Activated naive CD4-positive, alpha-beta T cell treated with anti-CD3 and anti-CD28 coated beads for 36 hours (primary cell): ENCODE measurements around the gene ARL2BP. TPM values are rescaled to one million over a fixed set of nuclear protein-coding genes. Genes with fewer than 3 reads are reported as not detected.
A peak's percentile ranks its signal among the peaks of the same experiment; 100 is the strongest.

Experiments
- CTCF ChIA-PET: fragments of 350-600 bp; sonication (Branson Sonifier 250); formaldehyde crosslinking; loops from one replicate; lab custom pipeline; 2021; ENCODE audit warnings: antibody characterized with exemption; lab: Charles Lee
- DNase-seq: peaks from one replicate; pipeline ENCODE4 v3.0.0-alpha.2; 2020
- H3K27ac Mint-ChIP-seq: one replicate; pipeline ENCODE4 v1.8.0; 2021; ENCODE audit warnings: mild to moderate bottlenecking, mixed read lengths
- H3K27me3 Mint-ChIP-seq: one replicate; pipeline ENCODE4 v1.8.0; 2021; ENCODE audit warnings: low read depth, mixed read lengths
- H3K36me3 Mint-ChIP-seq: one replicate; pipeline ENCODE4 v1.8.0; 2021; ENCODE audit warnings: low read depth, mixed read lengths
- H3K4me1 Mint-ChIP-seq: one replicate; pipeline ENCODE4 v1.8.0; 2021; ENCODE audit warnings: low read depth, mixed read lengths
- H3K4me3 Mint-ChIP-seq: one replicate; pipeline ENCODE4 v1.8.0; 2021; ENCODE audit warnings: mild to moderate bottlenecking, moderate library complexity, mixed read lengths
- H3K9me3 Mint-ChIP-seq: one replicate; pipeline ENCODE4 v1.8.0; 2021; ENCODE audit warnings: mixed read lengths
- intact Hi-C: fragments of 100-400 bp; cut with micrococcal nuclease; formaldehyde crosslinking; loops from one replicate; pipeline ENCODE4 v1.15.1; 2023
- total RNA-seq, 2 experiments: library from RNA; stranded (reverse); gene quantifications; one replicate each; pipeline ENCODE4 v1.2.3, GENCODE V29; 2021

The ARL2BP gene
- total RNA-seq, 2 experiments from 2014 or later, result 11.0 to 11.2 TPM

GRCh38 chr16:57223057-57223456 lies 22.0 kb upstream of the ARL2BP start:
- Mint-ChIP-seq H3K27ac (no peak overlapping the region), H3K27me3 (no peaks in the 10 kb centered on the region), H3K4me1 (no peaks in the 10 kb centered on the region), H3K4me3 (no peak overlapping the region), H3K9me3 (peaks cover 3% of the 10 kb centered on the region), H3K36me3 (peaks cover 34% of the 10 kb centered on the region)
- no peak for DNase-seq
- CTCF ChIA-PET, result no interaction called here
- intact Hi-C loops, result no loop called here

GRCh38 chr16:57224651-57225335 lies 20.3 kb upstream of the ARL2BP start:
- CTCF ChIA-PET, result interaction anchor here (0.6 to 1.0 kb wide), 2 partner anchors 11 to 77 kb away, joined by 3 to 5 read pairs; no protein-coding TSS in a partner anchor
- Mint-ChIP-seq H3K36me3 (peaks cover 24% of the 10 kb centered on the region), H3K27ac (no peak overlapping the region), H3K4me1 (no peaks in the 10 kb centered on the region), H3K27me3 (no peaks in the 10 kb centered on the region), H3K9me3 (no peaks in the 10 kb centered on the region), H3K4me3 (no peak overlapping the region)
- no peak for DNase-seq
- intact Hi-C loops, result loop anchor here (5.0 kb wide), 1 partner anchor 32 kb away; no protein-coding TSS in a partner anchor

- CTCF ChIA-PET, result no interaction called here
- DNase-seq, result no peak
- intact Hi-C loops, result loop anchor here (5.0 kb wide), 1 partner anchor 34 kb away; no protein-coding TSS in a partner anchor
Observed at GRCh38 chr16:57225978-57226377, 19.1 kb upstream of the ARL2BP start.

GRCh38 chr16:57226701-57227621 lies 18.1 kb upstream of the ARL2BP start:
- Mint-ChIP-seq H3K9me3 (no peaks in the 10 kb centered on the region), H3K4me3 (no peak overlapping the region), H3K27ac (no peak overlapping the region), H3K4me1 (no peaks in the 10 kb centered on the region), H3K27me3 (no peaks in the 10 kb centered on the region), H3K36me3 (peaks cover 21% of the 10 kb centered on the region)
- CTCF ChIA-PET, result no interaction called here
- intact Hi-C loops, result loop anchor here (5.0 kb wide), 1 partner anchor 35 kb away; no protein-coding TSS in a partner anchor
- DNase-seq, result no peak

More at GRCh38 chr16:57225978-57226377, 19.1 kb upstream of the ARL2BP start:
- no peaks in the 10 kb centered on the region for H3K9me3 Mint-ChIP-seq
- H3K36me3 Mint-ChIP-seq, result peaks cover 22% of the 10 kb centered on the region
- H3K4me3 Mint-ChIP-seq, result no peak overlapping the region
- H3K27ac Mint-ChIP-seq, result no peak overlapping the region
- H3K4me1 Mint-ChIP-seq, result no peaks in the 10 kb centered on the region
- no peaks in the 10 kb centered on the region for H3K27me3 Mint-ChIP-seq

GRCh38 chr16:57229079-57229478 lies 16.0 kb upstream of the ARL2BP start:
- intact Hi-C loops, result loop anchor here (5.0 kb wide), 1 partner anchor 37 kb away; no protein-coding TSS in a partner anchor
- DNase-seq, result no peak
- CTCF ChIA-PET, result interaction anchor here (1.4 kb wide), 1 partner anchor 265 kb away, joined by 5 read pairs; no protein-coding TSS in a partner anchor
- Mint-ChIP-seq H3K9me3 (no peaks in the 10 kb centered on the region), H3K4me1 (no peaks in the 10 kb centered on the region), H3K27me3 (no peaks in the 10 kb centered on the region), H3K4me3 (no peak overlapping the region), H3K27ac (no peak overlapping the region), H3K36me3 (peaks cover 24% of the 10 kb centered on the region)

GRCh38 chr16:57231821-57232350 lies 13.2 kb upstream of the ARL2BP start:
- DNase-seq, result no peak
- Mint-ChIP-seq H3K4me3 (no peak overlapping the region), H3K36me3 (peaks cover 25% of the 10 kb centered on the region), H3K27me3 (no peaks in the 10 kb centered on the region), H3K4me1 (peaks cover 9% of the 10 kb centered on the region), H3K27ac (no peak overlapping the region), H3K9me3 (no peaks in the 10 kb centered on the region)
- intact Hi-C loops, result no loop called here
- CTCF ChIA-PET, result no interaction called here

GRCh38 chr16:57233944-57234706 lies 10.9 kb upstream of the ARL2BP start:
- intact Hi-C loops, result no loop called here
- DNase-seq, result no peak
- CTCF ChIA-PET, result interaction anchor here (1.0 kb wide), 1 partner anchor 23 kb away, joined by 3 read pairs; no protein-coding TSS in a partner anchor
- Mint-ChIP-seq H3K27ac (no peak overlapping the region), H3K27me3 (no peaks in the 10 kb centered on the region), H3K36me3 (peaks cover 22% of the 10 kb centered on the region), H3K4me3 (no peak overlapping the region), H3K4me1 (peaks cover 12% of the 10 kb centered on the region), H3K9me3 (no peaks in the 10 kb centered on the region)

- Mint-ChIP-seq H3K36me3 (peaks cover 22% of the 10 kb centered on the region), H3K27ac (no peak overlapping the region), H3K4me1 (peaks cover 14% of the 10 kb centered on the region), H3K4me3 (no peak overlapping the region), H3K27me3 (no peaks in the 10 kb centered on the region), H3K9me3 (no peaks in the 10 kb centered on the region)
- no peak for DNase-seq
- CTCF ChIA-PET, result interaction anchor here (1.2 kb wide), 1 partner anchor 11 kb away, joined by 6 read pairs; the partner anchor contains the start of gene ARL2BP
- intact Hi-C loops, result no loop called here
Observed at GRCh38 chr16:57234707-57235092, 10.4 kb upstream of the ARL2BP start.

- intact Hi-C loops, result no loop called here
- CTCF ChIA-PET, result interaction anchor here (0.8 to 1.8 kb wide), 5 partner anchors 10 to 284 kb away, joined by 3 to 6 read pairs (median 4); partner anchors contain the start of gene ARL2BP
- Mint-ChIP-seq H3K27ac (peak overlapping the region; percentile 6), H3K27me3 (no peaks in the 10 kb centered on the region), H3K4me3 (no peak overlapping the region), H3K9me3 (no peaks in the 10 kb centered on the region), H3K4me1 (peaks cover 14% of the 10 kb centered on the region), H3K36me3 (peaks cover 23% of the 10 kb centered on the region)
- DNase-seq, result peak; percentile 67
Observed at GRCh38 chr16:57235128-57236021, 9.7 kb upstream of the ARL2BP start.

GRCh38 chr16:57236022-57236350 lies 9.1 kb upstream of the ARL2BP start:
- intact Hi-C loops, result no loop called here
- CTCF ChIA-PET, result interaction anchor here (0.8 to 1.8 kb wide), 5 partner anchors 9 to 283 kb away, joined by 3 to 6 read pairs (median 4); partner anchors contain the start of gene ARL2BP
- Mint-ChIP-seq H3K27ac (peak overlapping the region; percentile 6), H3K9me3 (no peaks in the 10 kb centered on the region), H3K4me1 (peaks cover 14% of the 10 kb centered on the region), H3K36me3 (peaks cover 18% of the 10 kb centered on the region), H3K27me3 (no peaks in the 10 kb centered on the region), H3K4me3 (no peak overlapping the region)
- DNase-seq, result no peak

- CTCF ChIA-PET, result interaction anchor here (0.6 kb wide), 1 partner anchor 31 kb away, joined by 3 read pairs; no protein-coding TSS in a partner anchor
- H3K27ac Mint-ChIP-seq, result peak overlapping the region; percentile 7
- intact Hi-C loops, result no loop called here
Observed at GRCh38 chr16:57238682-57239081, 6.4 kb upstream of the ARL2BP start.

More at GRCh38 chr16:57238682-57239081, 6.4 kb upstream of the ARL2BP start:
- no peak for DNase-seq
- Mint-ChIP-seq H3K4me1 (peaks cover 16% of the 10 kb centered on the region), H3K27me3 (no peaks in the 10 kb centered on the region), H3K36me3 (peaks cover 12% of the 10 kb centered on the region), H3K9me3 (no peaks in the 10 kb centered on the region), H3K4me3 (no peak overlapping the region)
